Transverse colon (tissue), 4 donors: ENCODE results near the gene TBC1D8. TPM values are rescaled to one million over a fixed set of nuclear protein-coding genes. Genes with fewer than 3 reads are reported as not detected.

Experiments
- DNase-seq: peaks from one replicate; pipeline ENCODE4 v3.0.0-alpha.2; 2019
- H3K27ac ChIP-seq, 4 donors: fragments of 200-600 bp; sonication (generic); 2 replicates each; pipeline ENCODE4 v1.5.1; 2016 to 2018; ENCODE audit warnings: inconsistent platforms in 4 of 4
- H3K27me3 ChIP-seq: fragments of 200-600 bp; sonication (generic); 2 replicates; pipeline ENCODE4 v1.5.1; 2017; ENCODE audit warnings: inconsistent platforms
- H3K36me3 ChIP-seq, 4 donors: fragments of 200-600 bp; sonication (generic); 2 replicates each; pipeline ENCODE4 v1.5.1; 2017 to 2019; ENCODE audit warnings: inconsistent platforms in 4 of 4
- H3K4me1 ChIP-seq, 4 donors: fragments of 200-600 bp; sonication (generic); 2 replicates each; pipeline ENCODE4 v1.5.1; 2017 to 2020; ENCODE audit warnings: inconsistent platforms in 4 of 4
- H3K4me3 ChIP-seq, 4 donors: fragments of 200-600 bp; sonication (generic); 1 replicate in 1 of 4; 2 replicates in 3 of 4; pipeline versions ENCODE4 v1.5.1 to v1.6.1; 2017 to 2019; ENCODE audit warnings: inconsistent platforms in 4 of 4
- H3K9me3 ChIP-seq, 2 donors: fragments of 200-600 bp; sonication (generic); 2 replicates each; pipeline ENCODE4 v1.5.1; 2017 to 2019; ENCODE audit warnings: inconsistent platforms in 2 of 2
- CTCF ChIP-seq, 5 experiments: fragments of 200-600 bp in 3 of 5; fragments of 450-650 bp in 2 of 5; sonication (generic) in 3 of 5; IDR thresholded peaks; 1 replicate in 2 of 5; 2 replicates in 3 of 5; pipeline ENCODE4 v1.5.1; 2016 to 2017; ENCODE audit warnings: antibody characterized with exemption in 5 of 5, inconsistent platforms in 3 of 5, mild to moderate bottlenecking in 2 of 5, moderate library complexity in 1 of 5
- EP300 ChIP-seq: sonication (generic); formaldehyde crosslinking; IDR thresholded peaks from one replicate; pipeline ENCODE4 v1.6.1; 2017; ENCODE audit warnings: antibody characterized with exemption, low read depth
- POLR2A ChIP-seq: fragments of 450-650 bp; IDR thresholded peaks from one replicate; pipeline ENCODE4 v1.6.1; 2016; ENCODE audit warnings: antibody characterized with exemption, mild to moderate bottlenecking, moderate library complexity
- POLR2AphosphoS5 ChIP-seq, 3 donors: sonication (generic); formaldehyde crosslinking; IDR thresholded peaks; one replicate each; pipeline ENCODE4 v1.6.1; 2016; ENCODE audit warnings: antibody characterized with exemption in 3 of 3
- WGBS, 2 donors: methylation state at CpG; one replicate each; pipeline ENCODE4 v1.1.5; 2018; ENCODE audit warnings: low coverage in 1 of 2; 5-methylcytosine and 5-hydroxymethylcytosine counted together
- in situ Hi-C, 4 donors: fragments of 200-750 bp; cut with MboI; loops; one replicate each; pipeline versions ENCODE4 v1.15.0 to v1.15.1; 2017; ENCODE audit warnings: low sequenced_read_pairs in 3 of 4, low pct_ligation_motif_present in 1 of 4, low pct_unique_long_range_greater_than_20kb in 1 of 4
- intact Hi-C: fragments of 100-400 bp; cut with DNase I; formaldehyde crosslinking; loops from one replicate; pipeline ENCODE4 v1.15.1; 2023; ENCODE audit warnings: low total_unique reads
- total RNA-seq, 4 donors: library from RNA; depleted of rRNA; stranded (reverse); fragments of >200 nt; gene quantifications; one replicate each; pipeline ENCODE4 v1.1.0, GENCODE V29; 2016

Gene TBC1D8
- total RNA-seq, 4 donors from 2014 or later: 26.5 to 232 (median 88.4) TPM

DNA sequence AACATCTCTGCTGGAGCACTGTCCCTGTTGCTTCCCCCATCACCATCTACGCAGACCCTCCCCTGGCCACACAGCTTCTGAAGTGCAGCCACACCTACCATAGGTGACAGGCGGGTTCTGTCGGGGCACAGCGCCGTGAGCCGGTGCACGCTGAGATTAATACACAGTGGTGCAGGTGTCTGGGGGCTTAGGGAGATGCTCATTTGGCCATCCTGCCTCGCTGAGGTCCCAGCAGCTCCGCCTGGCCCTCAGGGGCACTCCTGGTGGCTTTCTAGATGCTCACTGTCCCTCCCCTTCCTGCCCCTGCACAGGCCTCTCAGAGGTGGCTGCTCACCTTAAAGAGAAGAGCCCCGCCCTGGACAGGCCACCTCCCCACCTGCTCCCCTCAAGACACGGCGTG lies 168.0 kb downstream of the TBC1D8 start:
- Histone ChIP-seq H3K36me3 (no peaks in the 10 kb centered on the region), H3K4me3 (no peak overlapping the region), H3K4me1 (no peaks in the 10 kb centered on the region), H3K9me3 (no peaks in the 10 kb centered on the region), H3K27ac (no peak overlapping the region), H3K27me3 (no peaks in the 10 kb centered on the region)
- no peak for DNase-seq
- 94% methylated on average over 11 of the region's 12 CpGs; no CpG with 5 or more reads in 1 of the 2 donors for WGBS, 2 donors
- in situ Hi-C loops (loop anchor here (5.0 to 25.0 kb wide), 5 partner anchors 248 to 378 kb away; no protein-coding TSS in a partner anchor), intact Hi-C loops (loop anchor here (5.0 kb wide), 2 partner anchors 156 to 251 kb away; no protein-coding TSS in a partner anchor)
- TF ChIP-seq CTCF (IDR thresholded peaks at IDR 0.05) (no peak), POLR2AphosphoS5 (IDR thresholded peaks at IDR 0.05) (no peak), POLR2A (no peak), EP300 (no peak)

DNA sequence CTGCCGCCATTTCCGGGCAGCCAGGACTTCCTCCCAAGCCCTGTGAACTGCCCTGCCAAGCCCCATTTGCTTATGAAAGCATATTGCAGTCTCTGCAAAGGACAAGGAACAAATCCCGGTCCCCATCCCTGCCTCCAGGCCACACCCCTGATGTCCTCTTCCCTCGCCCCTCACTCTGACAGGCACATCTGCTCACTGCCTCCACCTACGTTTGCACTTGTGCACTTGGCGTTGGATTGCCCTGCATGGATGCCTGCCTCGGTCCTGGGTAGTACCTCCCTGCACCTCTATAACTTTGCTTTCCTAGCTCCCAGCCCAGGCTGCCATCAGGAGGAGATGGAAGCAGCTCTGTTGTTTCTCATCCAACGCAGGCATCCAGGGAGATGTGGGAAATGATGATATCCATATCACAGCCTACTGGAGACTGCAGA lies 168.7 kb downstream of the TBC1D8 start:
- in situ Hi-C loops (loop anchor here (5.0 to 25.0 kb wide), 5 partner anchors 248 to 378 kb away; no protein-coding TSS in a partner anchor), intact Hi-C loops (loop anchor here (5.0 kb wide), 2 partner anchors 155 to 250 kb away; no protein-coding TSS in a partner anchor)
- Histone ChIP-seq H3K36me3 (no peaks in the 10 kb centered on the region), H3K9me3 (no peaks in the 10 kb centered on the region), H3K27ac (no peak overlapping the region), H3K4me3 (no peak overlapping the region), H3K4me1 (peaks cover 0 to 2% (median 0%) of the 10 kb centered on the region in 4 donors), H3K27me3 (no peaks in the 10 kb centered on the region)
- 82 to 100% methylated on average over 2 to 8 of the region's 8 CpGs for WGBS, 2 donors
- DNase-seq: no peak
- TF ChIP-seq POLR2A: no peak
- no peak for TF ChIP-seq POLR2AphosphoS5 (IDR thresholded peaks at IDR 0.05)
- TF ChIP-seq CTCF (IDR thresholded peaks at IDR 0.05): no peak
- TF ChIP-seq EP300: no peak

- intact Hi-C loops: loop anchor here (5.0 kb wide), 2 partner anchors 154 to 249 kb away; no protein-coding TSS in a partner anchor
- in situ Hi-C loops: loop anchor here (5.0 to 25.0 kb wide), 5 partner anchors 246 to 376 kb away; no protein-coding TSS in a partner anchor
- H3K27me3 ChIP-seq: no peaks in the 10 kb centered on the region
- no peaks in the 10 kb centered on the region for H3K9me3 ChIP-seq
- TF ChIP-seq POLR2AphosphoS5 (IDR thresholded peaks at IDR 0.05): no peak
- TF ChIP-seq CTCF (IDR thresholded peaks at IDR 0.05): no peak
- TF ChIP-seq POLR2A: no peak
- TF ChIP-seq EP300: no peak
- no peak overlapping the region for H3K27ac ChIP-seq
- no peak overlapping the region for H3K4me3 ChIP-seq
- H3K4me1 ChIP-seq: peaks cover 0 to 6% (median 0%) of the 10 kb centered on the region in 4 donors
- no peak for DNase-seq
- H3K36me3 ChIP-seq: no peaks in the 10 kb centered on the region
- WGBS, 2 donors: 81% methylated on average over 2 of the region's 2 CpGs; no CpG with 5 or more reads in 1 of the 2 donors
Observed at GRCh38 chr2:100981011-100981410, 170.2 kb downstream of the TBC1D8 start.

GRCh38 chr2:100980046-100980445 lies 171.1 kb downstream of the TBC1D8 start:
- H3K4me1 ChIP-seq: peaks cover 0 to 6% (median 0%) of the 10 kb centered on the region in 4 donors
- no peak for DNase-seq

More at GRCh38 chr2:100980046-100980445, 171.1 kb downstream of the TBC1D8 start:
- Histone ChIP-seq H3K27ac (no peak overlapping the region), H3K27me3 (no peaks in the 10 kb centered on the region), H3K36me3 (no peaks in the 10 kb centered on the region), H3K9me3 (no peaks in the 10 kb centered on the region), H3K4me3 (no peak overlapping the region)
- TF ChIP-seq EP300 (no peak), POLR2AphosphoS5 (IDR thresholded peaks at IDR 0.05) (no peak), POLR2A (no peak), CTCF (IDR thresholded peaks at IDR 0.05) (no peak)
- intact Hi-C loops (loop anchor here (5.0 kb wide), 2 partner anchors 153 to 248 kb away; no protein-coding TSS in a partner anchor), in situ Hi-C loops (loop anchor here (5.0 to 25.0 kb wide), 5 partner anchors 245 to 375 kb away; no protein-coding TSS in a partner anchor)
- 81 to 90% methylated on average over 4 to 12 of the region's 12 CpGs for WGBS, 2 donors
